Measurements from ENCODE around the gene CDIPT.

GRCh38 chr16:29837841-29838240 is 25.2 kb downstream of the CDIPT start:
- no peak for TF ChIP-seq POLR2A (IDR thresholded peaks at IDR 0.05; ENCODE audit: low read length)
- TF ChIP-seq GATA1 (IDR thresholded peaks at IDR 0.05; ENCODE audit: low read depth, low read length): no peak

All from erythroblast (primary cell).